ENCODE data around the gene TNFRSF13B.
A peak's percentile ranks its signal among the peaks of the same experiment; 100 is the strongest.

The TNFRSF13B gene

DNA sequence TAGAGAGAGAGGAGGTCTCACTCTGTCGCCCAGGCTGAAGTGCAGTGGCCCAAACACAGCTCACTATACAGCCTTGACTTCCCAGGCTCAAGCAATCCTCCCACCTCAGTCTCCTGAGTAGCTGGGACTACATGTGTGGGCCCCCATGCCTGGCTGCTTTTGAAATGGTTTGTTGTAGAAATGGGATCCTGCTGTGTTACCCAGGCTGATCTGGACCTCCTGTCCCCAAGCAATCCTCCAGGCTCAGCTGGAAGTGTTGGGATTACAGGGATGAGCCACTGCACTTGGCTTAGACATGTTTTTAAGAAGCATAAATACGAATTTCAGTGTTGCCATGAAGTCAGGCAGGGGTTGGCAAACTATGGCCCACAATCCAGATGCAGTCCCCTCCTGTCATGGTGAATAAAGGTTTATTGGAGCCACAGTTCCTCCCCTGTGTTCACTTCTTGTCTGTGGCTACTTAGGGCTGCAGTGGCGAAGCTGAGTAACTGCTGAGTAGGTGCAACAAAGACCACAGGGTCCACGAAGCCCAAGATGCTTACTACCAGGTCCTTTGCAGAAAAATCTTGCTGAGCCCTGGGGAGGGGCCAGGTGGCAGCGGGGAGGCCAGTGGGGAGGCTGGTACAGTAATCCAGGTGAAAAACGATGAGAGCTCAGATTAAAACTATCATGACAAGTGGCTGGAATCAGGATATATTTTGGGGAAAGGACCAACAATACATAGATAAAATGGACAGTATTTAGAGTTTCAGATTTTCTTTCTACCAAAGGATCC lies 35.2 kb downstream of the TNFRSF13B start:
- no peak for DNase-seq

DNA sequence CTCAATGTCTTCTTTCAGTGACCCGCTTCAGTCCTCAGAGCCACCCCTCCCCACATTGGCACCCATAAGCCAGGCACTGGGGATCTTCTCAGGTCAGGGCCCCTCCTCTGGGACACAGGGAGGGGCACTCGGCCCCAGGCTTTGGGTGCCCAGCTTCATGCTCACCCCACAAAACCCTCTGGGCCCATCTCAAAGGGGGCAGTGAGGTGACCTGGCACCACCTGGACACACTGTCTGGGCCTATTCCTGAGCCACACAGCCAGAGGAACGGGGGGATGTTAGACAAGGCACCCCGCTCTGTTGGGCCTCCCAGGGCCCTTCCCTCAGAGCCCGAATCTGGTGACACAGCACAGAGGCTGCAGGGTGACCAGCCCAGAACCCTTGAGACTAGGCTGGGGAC lies 36.1 kb downstream of the TNFRSF13B start:
- DNase-seq, result no peak

DNA sequence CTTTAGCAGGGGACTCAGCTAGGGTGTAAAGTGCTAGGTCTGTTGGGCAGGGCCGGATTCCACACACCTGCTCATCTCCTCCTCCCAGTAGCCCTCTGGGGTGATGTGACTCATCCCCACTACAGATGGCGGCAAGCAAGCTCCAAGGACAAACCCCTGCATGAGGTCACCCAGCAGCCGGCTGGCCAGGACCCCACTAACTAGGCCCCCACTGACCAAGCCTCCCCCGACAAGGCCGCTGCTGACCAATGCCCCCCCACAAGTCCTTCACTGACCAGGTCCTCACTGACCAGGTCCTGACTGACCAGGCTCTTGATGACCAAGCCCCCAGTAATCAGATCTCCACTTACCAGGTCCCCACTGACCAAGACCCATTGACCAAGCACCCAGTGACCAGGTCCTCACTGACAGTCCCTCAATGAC lies 36.7 kb downstream of the TNFRSF13B start:
- peak; percentile 13 for DNase-seq

DNA sequence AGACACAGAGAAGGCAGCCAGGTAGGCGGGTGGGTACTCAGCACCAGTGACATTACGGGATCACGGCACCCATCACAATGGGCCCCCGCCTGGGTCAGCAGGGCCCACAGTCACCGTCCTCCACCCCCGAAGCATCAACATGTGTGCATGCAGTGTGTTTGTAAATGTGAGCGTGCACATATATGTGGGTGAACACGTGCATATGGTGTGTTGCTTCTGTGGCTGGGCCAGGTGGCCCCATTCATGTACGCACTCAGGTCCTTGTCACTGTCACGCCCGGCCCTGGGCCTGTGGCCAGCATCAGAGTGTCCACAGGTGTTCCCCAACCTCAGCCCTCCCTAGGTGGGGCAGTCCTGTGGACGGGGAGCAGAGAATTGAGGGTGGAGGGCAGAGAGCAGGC lies 37.1 kb downstream of the TNFRSF13B start:
- DNase-seq, result no peak

DNA sequence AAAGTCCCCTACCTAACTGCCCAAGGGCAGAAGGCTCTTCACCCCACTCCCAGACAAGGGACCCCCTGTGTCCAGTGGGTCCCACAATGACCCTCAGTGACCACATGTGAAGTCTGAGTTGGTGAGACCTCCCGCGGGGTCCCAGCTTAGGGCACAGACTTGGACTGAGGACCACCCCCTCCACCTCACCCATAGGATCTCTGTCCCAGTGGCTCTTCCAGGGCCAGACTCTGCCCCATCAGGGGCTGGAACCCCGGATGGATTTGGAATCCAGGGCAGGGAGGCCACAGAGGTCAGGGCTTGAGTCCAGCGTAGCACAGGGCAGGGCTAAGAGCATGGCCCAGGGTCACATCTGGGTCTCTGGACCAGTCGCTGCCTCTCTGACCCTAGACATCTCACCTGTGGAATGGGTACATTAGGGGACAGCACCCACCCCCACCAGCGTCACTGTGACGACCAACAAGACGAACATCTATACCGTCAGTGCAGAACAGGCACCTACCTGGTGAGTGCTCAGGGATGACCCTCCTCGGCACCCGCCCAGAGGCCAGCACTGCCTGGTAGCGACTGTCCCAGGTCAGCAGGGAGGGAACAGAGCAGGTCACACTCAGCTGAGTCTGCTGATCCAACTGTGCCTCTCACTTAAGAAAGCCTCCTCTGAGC lies 37.7 kb downstream of the TNFRSF13B start:
- DNase-seq, result no peak

DNA sequence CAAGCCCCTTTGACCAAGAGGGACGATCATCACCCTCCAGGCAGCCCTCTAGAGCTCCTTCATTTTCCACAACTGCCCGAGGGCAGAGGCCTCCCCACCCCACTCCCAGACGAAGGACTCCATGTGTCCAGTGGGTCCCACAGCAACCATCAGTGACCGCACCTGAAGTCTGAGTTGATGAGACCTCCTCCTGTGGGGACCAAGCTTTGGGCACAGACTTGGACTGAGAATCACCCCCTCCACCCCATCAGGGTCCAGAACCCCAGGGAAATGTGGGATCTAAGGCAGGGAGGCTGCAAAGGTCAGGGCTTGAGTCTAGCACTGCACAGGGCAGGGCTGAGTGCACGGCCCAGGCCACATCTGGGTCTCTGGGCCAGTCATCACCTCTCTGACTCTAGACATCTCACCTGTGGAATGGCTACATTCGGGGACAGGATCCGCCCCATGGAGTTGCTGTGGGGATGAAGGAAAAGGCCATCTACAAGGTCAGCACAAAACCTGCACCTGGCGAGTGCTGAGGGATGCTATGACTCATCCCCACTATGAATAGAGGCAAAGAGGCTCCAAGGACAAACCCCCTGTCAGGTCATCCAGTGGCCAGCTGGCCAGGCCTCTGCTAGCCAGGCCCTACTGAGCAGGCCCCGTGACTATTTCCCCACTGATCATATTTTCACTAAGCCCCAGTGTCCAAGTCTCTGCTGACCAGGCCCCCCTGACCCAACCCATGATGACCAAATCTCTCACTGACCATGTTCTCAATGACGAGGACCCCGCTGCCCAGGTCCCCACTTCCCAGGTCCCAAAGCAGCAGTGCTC lies 38.4 kb downstream of the TNFRSF13B start:
- DNase-seq, result no peak

DNA sequence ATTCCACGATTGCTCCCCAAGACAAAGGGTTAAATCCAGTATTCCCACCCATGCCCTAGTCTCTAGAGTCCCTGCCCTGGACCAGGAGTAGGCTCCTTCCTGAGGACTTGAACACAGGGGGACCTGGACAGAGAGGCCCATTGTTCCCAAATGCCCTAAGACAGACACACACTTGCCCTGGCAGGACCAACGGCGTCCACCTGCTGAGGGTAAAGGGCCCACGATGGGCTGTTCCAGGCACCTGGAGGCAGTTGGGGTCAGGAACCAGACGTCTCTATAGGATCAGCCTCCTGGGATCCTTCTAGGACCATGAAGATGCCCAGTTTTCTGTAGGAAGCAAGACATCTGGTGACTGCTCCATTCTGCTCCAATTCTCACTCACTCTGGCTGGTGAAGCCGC lies 39.3 kb downstream of the TNFRSF13B start:
- DNase-seq, result no peak

DNA sequence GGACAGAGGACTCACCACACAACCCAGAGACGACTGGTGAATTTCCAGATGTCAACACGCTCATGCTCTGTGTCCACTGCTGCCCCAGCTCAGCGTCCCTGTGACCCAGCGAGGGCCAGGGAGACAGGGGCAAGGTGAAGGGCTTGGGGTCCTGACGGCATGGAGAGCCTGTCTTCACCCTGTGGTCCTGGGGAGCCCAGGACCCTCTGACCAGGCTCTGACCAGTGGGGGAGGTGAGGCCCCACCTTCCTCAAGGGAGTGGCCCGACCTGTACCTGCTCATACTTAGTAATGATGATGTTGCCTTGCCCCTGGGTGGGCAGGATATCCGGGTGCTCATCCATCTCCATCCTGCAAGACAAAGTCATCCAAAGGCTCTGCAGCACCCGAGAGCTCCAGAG lies 39.8 kb downstream of the TNFRSF13B start:
- DNase-seq, result no peak

DNA sequence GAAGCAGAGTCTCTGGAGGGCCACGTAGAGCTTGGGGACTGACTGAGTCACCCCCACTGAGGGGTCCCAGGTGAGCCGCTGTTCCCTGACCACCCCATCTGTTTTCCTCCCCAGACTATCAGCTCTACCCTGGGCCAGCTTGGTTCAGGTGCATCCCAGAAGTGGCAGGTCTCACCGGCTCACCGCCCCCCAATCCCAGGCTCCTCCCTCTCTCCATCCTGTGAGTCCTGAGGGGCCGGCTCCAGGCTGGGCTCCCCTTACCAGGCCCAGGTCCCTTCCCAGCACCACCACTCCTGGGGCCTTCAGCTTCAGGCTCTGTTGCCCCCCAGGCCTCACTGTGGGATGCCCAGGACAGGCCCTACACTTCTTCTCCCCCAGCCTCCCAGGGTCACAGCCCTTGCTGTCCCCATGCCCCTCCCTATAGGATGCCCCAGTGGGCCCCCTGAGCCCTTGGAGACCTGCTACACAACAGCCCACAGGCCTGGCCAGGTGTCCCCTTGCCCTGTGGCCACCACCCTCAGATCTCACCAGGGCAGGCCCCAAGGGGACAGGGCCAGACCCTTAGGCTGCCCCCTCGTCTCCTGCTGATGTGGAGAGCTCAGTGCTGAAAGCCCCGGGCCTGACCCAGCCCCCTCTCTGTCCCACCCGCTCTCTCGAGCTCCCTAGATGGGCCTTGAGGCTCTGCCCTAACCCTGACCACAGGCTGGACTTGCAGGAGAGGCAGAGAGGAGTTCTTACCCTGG lies 40.4 kb downstream of the TNFRSF13B start:
- DNase-seq, result no peak

DNA sequence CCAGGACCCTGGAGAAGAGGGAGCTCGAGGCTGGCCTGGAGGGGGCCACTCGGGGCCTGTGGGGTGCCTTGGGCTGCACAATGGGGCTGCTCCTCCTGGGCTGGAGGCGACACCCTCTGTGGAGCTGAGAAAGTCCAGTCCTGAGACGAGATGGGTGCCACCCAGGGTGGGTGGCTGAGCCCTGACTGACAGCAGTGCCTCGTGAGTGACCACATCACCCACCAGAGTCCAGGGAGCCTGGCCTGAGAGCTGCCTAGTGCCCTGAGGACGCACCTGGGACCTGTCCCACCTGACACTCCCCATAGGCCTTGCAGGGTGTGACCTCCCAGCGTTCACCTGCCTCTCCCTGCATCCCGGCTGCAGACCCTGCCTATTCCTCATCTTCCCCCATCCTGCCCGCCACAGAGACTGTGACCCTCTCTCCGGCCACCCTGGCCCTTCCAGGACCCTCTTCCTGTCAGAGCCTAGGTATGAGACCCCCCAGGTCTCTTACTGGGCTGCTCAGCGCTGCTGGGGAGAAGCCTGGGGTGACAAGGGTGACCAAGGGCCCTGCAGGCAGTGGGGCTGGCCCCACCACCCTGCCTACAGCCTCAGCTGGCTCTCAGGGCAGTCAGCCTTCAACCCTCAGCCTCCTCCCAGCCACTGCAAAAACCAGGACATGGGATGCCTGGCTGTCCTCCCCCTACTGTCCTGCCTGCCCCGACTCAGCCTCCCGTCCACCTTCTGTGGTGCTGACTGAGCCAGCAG lies 41.2 kb downstream of the TNFRSF13B start:
- no peak for DNase-seq

DNA sequence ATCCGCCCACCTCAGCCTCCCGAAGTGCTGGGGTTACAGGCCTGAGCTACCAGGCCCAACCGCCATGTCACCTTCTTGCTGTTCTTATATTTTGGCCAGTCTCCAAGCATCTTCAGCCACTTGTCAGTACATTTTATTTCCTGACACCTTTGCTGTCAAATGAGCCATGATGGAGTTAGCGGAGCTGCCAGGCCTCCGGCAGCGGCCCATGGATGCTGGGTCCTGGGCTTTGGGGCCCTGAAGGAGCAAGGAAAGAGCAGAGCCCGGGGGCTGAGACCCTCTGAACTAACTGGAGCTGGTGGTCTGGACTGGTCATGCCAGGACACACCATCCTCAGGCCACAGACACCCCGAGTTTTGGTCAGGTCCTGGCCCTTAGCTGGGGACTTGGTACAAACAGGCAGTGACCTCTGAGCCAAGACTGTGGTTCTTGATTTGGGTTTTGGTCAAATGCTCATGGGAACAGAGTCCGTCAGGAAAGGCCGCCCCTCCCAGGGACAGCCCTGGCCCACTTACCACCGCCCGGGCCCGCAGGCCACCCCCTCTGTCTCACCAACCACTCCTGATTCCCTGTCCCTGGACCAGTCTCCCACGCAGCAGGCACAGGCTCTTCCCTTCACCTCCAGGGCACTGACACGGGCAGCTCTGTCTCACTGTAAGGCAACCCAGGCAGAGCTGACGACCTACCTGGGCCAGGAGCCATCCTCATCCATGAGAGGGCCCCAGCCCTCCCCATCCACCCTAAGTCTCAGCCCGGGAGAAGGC lies 42.0 kb downstream of the TNFRSF13B start:
- DNase-seq, result no peak

DNA sequence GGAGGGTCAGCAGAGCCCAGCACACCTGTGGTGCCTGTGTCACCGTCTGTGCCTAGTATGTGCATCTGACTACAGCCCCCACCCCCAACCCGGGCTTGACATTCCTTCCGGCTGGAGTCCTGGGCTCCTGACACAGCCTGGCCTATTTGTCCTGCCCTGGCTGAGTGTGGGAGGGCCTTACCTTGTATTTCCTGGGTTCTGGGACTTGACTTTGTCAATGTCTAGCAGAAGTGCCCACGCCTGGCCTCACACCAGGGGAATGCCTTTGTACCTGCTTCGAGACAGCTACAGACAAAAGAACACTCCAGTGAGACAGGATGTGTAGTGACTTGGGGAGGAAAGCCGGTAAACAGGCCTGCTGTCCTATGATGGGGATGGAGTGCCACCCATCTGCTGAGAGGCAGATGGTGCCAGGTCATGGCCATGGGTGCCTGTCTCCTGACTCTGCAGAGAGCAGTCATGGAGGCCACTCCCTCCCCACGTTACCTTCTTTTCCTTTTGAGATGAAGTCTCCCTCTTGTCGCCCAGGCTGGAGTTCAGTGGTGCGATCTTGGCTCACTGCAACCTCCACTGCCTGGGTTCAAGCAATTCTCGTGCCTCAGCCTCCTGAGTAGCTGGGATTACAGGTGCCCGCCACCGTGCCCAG lies 42.8 kb downstream of the TNFRSF13B start:
- no peak for DNase-seq

DNA sequence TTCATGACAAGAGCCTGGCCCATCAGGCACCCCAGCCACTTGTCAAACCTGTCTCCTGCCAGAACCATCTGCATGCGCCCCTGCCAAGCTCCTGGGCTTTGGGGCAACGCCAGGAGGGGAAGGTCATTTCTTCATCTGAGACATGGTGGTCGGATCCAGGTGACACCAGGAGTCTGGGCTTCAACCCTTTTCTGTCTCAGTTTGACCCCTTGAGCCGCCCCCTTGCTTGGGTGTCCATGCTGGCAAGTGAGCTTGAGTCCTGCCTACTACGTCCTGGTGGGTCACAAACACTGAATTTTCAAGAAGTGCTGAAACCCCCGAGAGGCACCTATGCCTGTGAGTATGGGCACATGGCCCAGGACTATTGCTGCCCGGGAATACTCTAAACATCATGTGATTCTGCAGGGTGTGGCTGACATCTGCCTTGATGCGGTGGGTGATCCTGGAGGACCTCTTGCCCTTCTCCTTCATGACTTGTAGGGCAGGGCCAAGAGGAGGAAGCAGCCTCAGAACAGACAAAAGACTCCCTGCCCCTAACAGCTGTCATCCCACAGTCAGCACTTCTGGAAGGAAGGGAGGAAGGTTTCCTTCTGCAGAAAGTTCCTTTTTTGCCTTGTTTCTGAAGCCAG lies 43.4 kb downstream of the TNFRSF13B start:
- DNase-seq, result no peak

DNA sequence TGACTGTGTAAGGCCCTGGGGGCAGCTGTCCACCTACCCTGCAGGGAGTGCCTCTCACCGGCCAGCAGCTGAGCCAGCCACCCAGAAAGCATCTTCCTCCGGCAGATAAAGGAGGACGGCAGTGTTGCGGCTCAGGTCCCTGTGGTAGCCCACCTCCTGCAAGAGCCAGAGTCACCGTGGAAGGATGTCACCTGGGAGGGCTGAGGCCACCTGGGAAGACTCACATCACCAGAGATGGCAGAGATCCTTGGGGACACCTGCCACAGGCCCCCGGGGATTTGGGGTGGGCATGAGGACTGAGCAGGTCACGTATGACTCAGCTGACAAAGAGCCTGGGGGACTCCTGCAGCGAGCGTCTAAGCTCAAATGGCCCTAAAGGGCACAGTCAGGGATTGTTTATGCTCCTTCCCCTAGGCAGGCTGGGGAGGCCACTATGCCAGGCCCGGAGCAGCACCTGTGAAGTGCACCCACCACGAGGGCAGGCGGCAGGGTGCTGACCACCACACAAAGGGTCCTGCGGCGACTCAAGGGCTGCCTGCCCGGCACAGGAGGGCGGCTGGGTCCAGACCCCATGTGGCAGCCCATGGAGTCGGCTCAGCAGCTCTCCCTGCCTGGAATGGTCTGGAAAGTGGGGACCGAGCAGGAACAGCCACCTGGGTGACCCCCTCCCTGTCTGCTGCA lies 44.1 kb downstream of the TNFRSF13B start:
- no peak for DNase-seq

DNA sequence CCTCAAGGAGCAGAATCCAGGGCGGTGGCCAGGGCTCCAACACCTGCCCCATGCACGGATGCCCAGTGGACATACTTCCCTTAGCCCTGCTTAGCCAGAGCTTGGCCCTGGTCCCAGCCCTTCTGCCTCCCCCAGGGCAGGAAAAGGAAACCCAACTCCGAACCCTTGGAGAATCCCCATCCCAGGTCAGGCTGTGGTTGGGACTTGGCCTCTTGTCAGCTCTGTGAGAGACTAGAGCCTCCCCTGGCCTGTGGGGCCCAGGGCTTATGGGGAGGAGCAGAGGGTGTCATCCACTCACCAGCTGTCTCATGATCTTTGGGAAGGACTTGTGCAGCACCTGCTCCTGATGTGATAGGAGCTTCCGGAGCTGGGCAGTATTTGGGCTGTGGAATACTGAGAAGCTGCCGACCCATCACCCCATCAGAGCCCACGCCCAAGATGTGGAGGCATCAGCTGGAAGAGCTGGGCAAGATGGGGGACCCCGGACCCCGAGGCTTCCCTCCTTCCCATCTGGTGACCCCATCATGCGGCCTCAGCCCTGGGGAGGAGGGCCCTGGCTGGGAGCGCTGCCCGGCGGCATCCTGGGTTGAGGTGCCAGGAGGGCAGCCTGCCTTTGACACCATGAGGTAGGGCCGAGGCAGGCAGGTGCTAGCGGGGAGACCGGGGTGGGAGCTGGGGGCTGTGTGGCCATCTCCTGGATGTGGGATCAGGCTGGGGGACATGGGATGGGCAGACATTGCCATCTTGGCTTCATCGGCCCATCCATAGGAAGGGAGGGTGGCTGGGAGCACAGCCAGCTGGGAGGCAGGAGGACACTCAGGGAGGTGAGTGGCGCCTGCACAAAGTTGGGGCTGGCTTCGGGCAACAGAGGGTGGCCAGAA lies 45.1 kb downstream of the TNFRSF13B start:
- no peak for DNase-seq

DNA sequence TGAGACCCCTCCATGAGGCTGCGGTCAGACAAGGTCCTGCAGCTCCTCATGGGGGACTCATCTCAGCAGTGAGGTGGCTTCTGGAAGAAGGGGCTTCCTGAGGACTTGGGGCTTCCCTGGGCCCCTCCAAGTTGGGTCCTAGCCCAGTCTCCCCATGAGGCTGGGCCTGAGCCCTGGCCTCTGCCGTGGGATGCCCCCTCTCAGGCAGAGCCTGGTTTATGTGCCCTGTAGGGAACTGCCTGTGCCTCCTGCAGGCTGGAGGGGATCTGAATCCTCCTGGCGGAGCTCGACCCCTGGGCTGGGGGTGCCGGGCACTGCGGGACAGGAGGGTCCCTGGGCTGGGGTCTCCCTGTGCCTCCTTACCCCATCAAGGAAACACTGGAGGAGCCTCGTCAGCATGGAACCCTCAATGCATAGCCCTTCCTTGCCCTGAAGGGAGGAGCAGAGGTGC lies 45.8 kb downstream of the TNFRSF13B start:
- no peak for DNase-seq

DNA sequence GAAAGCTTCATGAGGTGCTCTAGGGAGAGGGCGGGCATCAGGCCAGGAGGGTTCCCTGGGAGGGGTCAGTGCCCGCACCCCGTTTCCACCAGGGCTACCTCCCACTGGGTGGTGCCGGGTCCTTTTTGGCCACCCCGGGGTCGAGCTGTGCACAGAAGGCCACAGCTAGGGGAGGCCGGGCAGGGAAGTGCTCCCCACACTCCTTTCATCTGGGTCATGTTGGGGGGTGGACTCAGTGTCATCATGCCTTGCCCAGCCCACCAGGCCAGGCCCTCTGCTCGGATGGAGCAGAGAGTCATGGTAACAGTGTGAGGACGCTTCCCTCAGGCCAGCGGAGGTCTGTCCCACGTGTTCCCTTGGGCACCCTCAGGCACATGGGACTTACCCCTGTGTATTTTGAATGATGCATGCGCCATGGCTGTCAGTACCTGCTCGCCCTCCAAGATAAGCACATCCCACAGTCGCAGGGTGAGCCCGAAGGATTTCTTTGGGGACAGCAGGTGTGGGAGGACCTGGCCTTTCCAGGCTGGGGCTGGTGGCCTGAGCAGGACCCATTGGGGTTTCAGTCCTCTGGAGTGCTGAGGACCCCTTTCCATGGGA lies 46.4 kb downstream of the TNFRSF13B start:
- DNase-seq, result no peak

Data from stimulated activated CD8-positive, alpha-beta memory T cell treated with anti-CD3 and anti-CD28 coated beads, Interleukin-4, amount 100 ng/mL, for 48 hours (primary cell).